Measurements from ENCODE around the gene KCNQ1.

KCNQ1 gene

GRCh38 chr11:2702771-2703362 is 258.1 kb downstream of the KCNQ1 start:
- in situ Hi-C loops (cut with MboI; ENCODE audit: low sequenced_read_pairs) = no loop called here

- in situ Hi-C loops (cut with MboI; ENCODE audit: low sequenced_read_pairs) = no loop called here
Observed at GRCh38 chr11:2703363-2704141, 258.7 kb downstream of the KCNQ1 start.

DNA sequence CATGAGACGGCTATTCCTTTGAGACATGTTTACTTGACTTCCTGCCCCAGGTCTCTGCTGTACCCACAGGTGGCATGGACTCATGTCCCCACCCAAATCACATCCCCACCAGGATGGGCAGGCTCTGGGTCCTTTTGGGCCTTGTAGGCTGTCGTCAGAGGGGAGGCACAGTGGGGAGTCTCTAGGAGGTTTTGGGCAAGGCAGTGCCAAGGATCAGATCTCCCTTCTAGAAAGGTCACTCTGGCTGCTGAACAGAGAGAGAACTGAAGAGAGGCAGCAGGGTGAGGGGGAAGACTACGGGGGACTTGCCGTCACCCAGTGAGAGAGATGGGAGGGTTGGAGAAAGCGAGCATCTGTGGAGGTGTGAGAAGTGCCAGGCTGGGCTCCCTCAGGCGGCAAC is 259.5 kb downstream of the KCNQ1 start:
- in situ Hi-C loops (cut with MboI; ENCODE audit: low sequenced_read_pairs) = no loop called here

GRCh38 chr11:2704896-2705606 is 260.2 kb downstream of the KCNQ1 start:
- in situ Hi-C loops (cut with MboI; ENCODE audit: low sequenced_read_pairs) = no loop called here

DNA sequence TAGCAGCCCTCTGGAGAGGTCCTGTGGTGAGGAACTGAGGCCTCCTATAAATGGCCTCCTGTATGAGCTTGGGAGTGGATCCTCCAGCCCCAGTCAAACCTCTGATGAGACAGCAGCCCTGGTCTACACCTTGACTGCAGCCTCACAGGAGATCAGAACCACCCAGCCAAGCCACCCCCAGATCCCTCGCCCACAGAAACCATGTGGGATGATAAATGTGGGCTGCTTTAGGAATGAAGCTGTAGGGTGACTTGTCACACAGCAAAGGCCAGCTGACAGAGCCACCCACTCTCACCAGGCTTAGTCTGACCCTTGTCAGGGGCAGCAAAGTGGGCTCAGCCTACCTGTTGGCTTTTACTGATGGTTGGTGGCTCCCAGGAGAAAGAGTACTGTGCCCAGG is 261.5 kb downstream of the KCNQ1 start:
- in situ Hi-C loops (cut with MboI; ENCODE audit: low sequenced_read_pairs) = no loop called here

GRCh38 chr11:2707736-2708135 is 262.9 kb downstream of the KCNQ1 start:
- in situ Hi-C loops (cut with MboI; ENCODE audit: low sequenced_read_pairs) = no loop called here

- in situ Hi-C loops (cut with MboI; ENCODE audit: low sequenced_read_pairs) = no loop called here
Observed at GRCh38 chr11:2708151-2708581, 263.4 kb downstream of the KCNQ1 start.

DNA sequence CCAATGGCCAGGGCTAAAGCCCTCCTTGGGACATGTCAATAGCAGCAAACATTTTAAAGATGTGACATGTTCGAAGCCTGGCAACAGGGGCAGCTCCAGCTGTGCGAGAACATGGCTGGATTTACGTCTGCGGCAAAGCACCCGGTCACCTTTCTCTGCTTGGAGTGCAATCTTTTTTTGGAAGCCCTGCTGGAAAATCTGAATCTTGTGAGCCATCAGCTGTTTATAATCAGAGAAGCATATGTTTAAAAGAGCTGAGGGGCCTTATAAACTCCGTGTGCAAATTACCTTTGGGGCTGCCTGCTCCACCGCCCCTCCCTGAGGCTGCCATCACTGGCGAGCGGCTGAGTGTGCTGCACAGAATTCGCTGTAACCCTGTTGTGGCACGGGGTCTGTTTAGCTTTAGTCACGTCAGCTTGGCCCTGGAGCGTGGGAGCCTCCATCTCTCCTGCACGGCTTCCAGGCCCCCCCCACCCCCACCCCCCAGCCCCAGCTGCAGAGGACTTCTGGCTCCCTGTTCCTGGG is 264.0 kb downstream of the KCNQ1 start:
- in situ Hi-C loops (cut with MboI; ENCODE audit: low sequenced_read_pairs) = no loop called here

- in situ Hi-C loops (cut with MboI; ENCODE audit: low sequenced_read_pairs) = no loop called here
Observed at GRCh38 chr11:2709429-2709828, 264.6 kb downstream of the KCNQ1 start.

GRCh38 chr11:2711161-2711560 is 266.4 kb downstream of the KCNQ1 start:
- in situ Hi-C loops (cut with MboI; ENCODE audit: low sequenced_read_pairs) = no loop called here

- in situ Hi-C loops (cut with MboI; ENCODE audit: low sequenced_read_pairs) = no loop called here
Observed at GRCh38 chr11:2713094-2713493, 268.3 kb downstream of the KCNQ1 start.

DNA sequence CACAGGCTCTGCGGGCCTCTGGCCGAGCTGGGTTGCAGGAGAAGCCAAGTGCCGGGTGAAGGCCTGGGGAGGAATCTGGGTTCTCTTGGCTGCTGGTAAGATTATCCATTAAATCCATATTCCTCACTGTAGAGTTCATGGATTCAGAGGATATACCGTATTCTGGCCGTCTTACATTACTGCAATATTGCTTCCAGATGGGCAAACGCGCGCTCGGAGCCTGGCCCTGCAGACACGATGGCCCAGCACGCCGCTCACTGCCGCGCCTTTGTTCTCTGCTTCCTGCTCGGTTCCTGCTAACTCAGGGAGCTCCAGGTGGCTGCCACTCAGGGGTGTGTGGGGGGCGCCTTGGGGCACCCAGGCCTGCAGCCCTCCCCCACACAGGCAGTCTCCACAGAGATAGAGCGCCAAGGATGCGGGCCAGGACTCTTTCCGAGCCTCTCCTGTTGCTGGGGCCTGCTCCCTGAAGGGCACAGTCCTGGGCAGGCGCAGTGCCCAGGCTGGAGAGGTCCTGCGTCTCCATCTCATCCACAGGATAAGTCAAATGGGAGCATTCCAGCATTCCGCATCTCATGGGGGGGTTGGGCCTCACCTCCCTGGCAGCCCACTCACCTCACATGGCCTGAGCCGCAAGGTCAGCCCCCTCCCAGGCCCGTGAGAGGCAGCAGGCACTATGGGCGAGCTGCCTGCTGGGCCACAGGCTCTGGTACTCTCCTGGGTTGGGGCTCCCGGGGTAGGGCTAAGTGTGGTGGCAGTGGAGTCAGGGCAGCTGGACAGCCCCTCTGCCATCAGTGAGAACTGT is 269.1 kb downstream of the KCNQ1 start:
- in situ Hi-C loops (cut with MboI; ENCODE audit: low sequenced_read_pairs) = no loop called here

GRCh38 chr11:2714463-2714800 is 269.6 kb downstream of the KCNQ1 start:
- in situ Hi-C loops (cut with MboI; ENCODE audit: low sequenced_read_pairs) = no loop called here

- in situ Hi-C loops (cut with MboI; ENCODE audit: low sequenced_read_pairs) = no loop called here
Observed at GRCh38 chr11:2714871-2715270, 270.1 kb downstream of the KCNQ1 start.

GRCh38 chr11:2715716-2716350 is 271.0 kb downstream of the KCNQ1 start:
- in situ Hi-C loops (cut with MboI; ENCODE audit: low sequenced_read_pairs) = no loop called here

- in situ Hi-C loops (cut with MboI; ENCODE audit: low sequenced_read_pairs) = no loop called here
Observed at GRCh38 chr11:2716376-2717095, 271.7 kb downstream of the KCNQ1 start.

DNA sequence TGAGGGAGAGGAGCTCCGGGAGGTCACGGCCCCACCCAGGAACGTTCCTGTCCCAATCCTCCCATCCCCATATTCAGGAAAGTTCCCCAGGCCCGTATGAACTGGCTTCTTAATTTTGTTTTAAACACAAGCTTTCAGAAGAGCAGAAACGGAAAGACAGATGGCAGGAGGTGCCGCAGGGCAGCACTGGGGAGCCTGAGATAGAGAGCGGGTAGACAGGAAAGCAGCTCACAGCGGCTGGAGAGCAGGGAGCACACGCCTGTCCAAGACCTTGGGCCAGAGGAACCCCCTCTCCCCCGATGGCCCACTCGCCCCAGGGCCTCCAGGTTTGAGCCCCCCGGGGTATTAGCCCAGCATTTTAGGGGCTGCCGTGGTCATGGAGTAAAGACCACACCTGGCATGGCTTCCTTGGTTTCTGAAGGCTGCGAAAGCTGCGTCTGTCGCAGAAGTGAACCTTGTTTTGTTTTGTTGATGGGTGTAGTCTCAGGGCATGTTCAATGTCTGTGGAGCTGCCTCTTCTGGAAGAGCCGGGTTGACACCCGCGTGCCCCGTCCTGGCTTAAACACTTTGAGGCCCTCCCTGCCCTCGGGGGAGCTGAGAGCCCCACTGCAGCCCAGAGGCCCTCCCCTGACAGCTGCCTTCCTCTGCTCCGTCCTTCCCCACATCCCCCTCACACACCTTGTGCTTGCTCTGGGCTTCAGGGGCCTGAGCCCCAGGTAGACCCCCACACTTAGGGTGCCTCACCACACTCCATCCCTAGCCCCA is 272.9 kb downstream of the KCNQ1 start:
- in situ Hi-C loops (cut with MboI; ENCODE audit: low sequenced_read_pairs) = no loop called here

DNA sequence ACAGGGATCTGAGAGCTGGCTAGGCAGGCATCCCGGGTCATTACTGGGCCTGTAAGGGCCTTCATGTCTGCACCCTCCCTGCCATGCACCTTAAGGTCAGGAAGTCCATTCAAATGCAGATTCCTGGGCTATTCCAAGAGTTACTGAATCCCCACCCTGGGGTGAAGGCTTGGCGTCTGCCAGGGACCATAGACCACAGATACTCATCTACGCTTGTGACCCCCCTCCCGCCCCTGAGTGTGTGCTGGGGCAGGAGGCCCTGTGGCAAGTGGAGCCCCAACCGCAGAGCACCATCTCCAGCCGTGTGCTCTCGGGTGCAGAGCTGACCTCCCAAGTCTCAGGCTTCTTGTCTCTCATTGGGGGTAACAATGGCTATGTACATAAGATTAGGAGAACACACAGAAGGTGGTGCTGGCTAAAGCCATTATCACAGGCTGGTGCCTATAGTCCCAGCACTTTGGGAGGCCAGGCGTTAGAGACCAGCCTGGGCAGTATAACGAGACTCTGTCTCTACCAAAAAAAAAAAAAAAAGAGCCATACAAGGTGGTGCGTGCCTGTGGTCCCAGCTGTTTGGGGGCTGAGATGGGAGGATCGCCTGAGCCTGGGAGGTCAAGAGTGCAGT is 274.1 kb downstream of the KCNQ1 start:
- in situ Hi-C loops (cut with MboI; ENCODE audit: low sequenced_read_pairs) = no loop called here
